ENCODE measurements around the gene PHLDA1. TPM values are rescaled to one million over a fixed set of nuclear protein-coding genes. Genes with fewer than 3 reads are reported as not detected.

PHLDA1 gene
- total RNA-seq, 1 donor from 2014 or later = 2.2 TPM

Other genes with a start within 250 kb of the PHLDA1 start
- gene NAP1L1, start 52.9 kb upstream of the PHLDA1 start, total RNA-seq = 64.0 TPM